HepG2 (cell line): ENCODE results near the gene RAB11FIP5. TPM values are rescaled to one million over a fixed set of nuclear protein-coding genes. Genes with fewer than 3 reads are reported as not detected.

Source experiments
- ARNT ChIP-seq: fragments of 450-650 bp; IDR thresholded peaks from 2 replicates; pipeline ENCODE4 v1.6.1; 2017
- BHLHE40 ChIP-seq: IDR thresholded peaks from 2 replicates; pipeline ENCODE4 v1.6.1; 2011; ENCODE audit warnings: low read length, improper control_type of control experiment
- DNMT3B ChIP-seq: conservative IDR thresholded peaks from 2 replicates; pipeline ENCODE4 v1.6.1; 2016; ENCODE audit warnings: missing biosample characterization, control low read depth
- KAT8 ChIP-seq: IDR thresholded peaks from 2 replicates; pipeline ENCODE4 v1.6.1; 2016; ENCODE audit warnings: missing genetic modification reagents, missing compliant biosample characterization
- KLF11 ChIP-seq: IDR thresholded peaks from 2 replicates; pipeline ENCODE4 v1.6.1; 2016; ENCODE audit warnings: missing compliant biosample characterization
- NFKB2 ChIP-seq: sonication (generic); formaldehyde crosslinking; IDR thresholded peaks from 2 replicates; pipeline ENCODE4 v1.4.0; 2020; ENCODE audit warnings: missing genetic modification reagents, borderline replicate concordance
- REPIN1 ChIP-seq: sonication (generic); formaldehyde crosslinking; IDR thresholded peaks from 2 replicates; pipeline ENCODE4 v1.8.0; 2022; ENCODE audit warnings: missing genetic modification reagents, low read depth, mild to moderate bottlenecking, borderline replicate concordance
- SAP130 ChIP-seq: IDR thresholded peaks from 2 replicates; pipeline ENCODE4 v1.6.1; 2016; ENCODE audit warnings: low read depth
- SP4 ChIP-seq: sonication (generic); formaldehyde crosslinking; IDR thresholded peaks from 2 replicates; pipeline ENCODE4 v1.8.1; 2023; ENCODE audit warnings: mild to moderate bottlenecking, missing genetic modification reagents
- TEAD3 ChIP-seq: optimal IDR thresholded peaks from 2 replicates; pipeline ENCODE3; 2016; ENCODE audit warnings: borderline replicate concordance
- ZNF205 ChIP-seq: IDR thresholded peaks from 2 replicates; pipeline ENCODE4 v1.6.1; 2018; ENCODE audit warnings: missing biosample characterization, missing genetic modification reagents
- ZNF292 ChIP-seq: sonication (generic); formaldehyde crosslinking; IDR thresholded peaks from 2 replicates; pipeline ENCODE4 v1.8.1; 2022; ENCODE audit warnings: mild to moderate bottlenecking, low read depth, missing genetic modification reagents, borderline replicate concordance
- ZNF660 ChIP-seq: sonication (generic); formaldehyde crosslinking; IDR thresholded peaks from 2 replicates; pipeline ENCODE4 v1.5.1; 2020; ENCODE audit warnings: mild to moderate bottlenecking, low read depth, missing genetic modification reagents, borderline replicate concordance
- ZNF737 ChIP-seq: sonication (generic); formaldehyde crosslinking; IDR thresholded peaks from 2 replicates; pipeline ENCODE4 v1.5.0; 2020; ENCODE audit warnings: missing genetic modification reagents, mild to moderate bottlenecking, borderline replicate concordance
- polyA plus RNA-seq, 8 experiments: library from polyadenylated mRNA; depleted of rRNA in 3 of 8; stranded (reverse) in 7 of 8; unstranded in 1 of 8; fragments of >200 nt; fragmentation: Illumina TruSeq in 4 of 8; extraction: Trizol in 4 of 8; gene quantifications; 2 replicates each; pipeline versions ENCODE4 v1.2.1 to v1.2.3, GENCODE V29; 2011 to 2016; ENCODE audit warnings: low read depth in 4 of 8, missing spikeins in 1 of 8, mixed read lengths in 1 of 8; ENCODE audit not compliant: insufficient read depth in 1 of 8
- total RNA-seq, 5 experiments: library from RNA; depleted of rRNA; stranded (reverse); fragments of >200 nt; fragmentation: Illumina TruSeq; extraction: Trizol; gene quantifications; 2 replicates each; pipeline ENCODE4 v1.2.3, GENCODE V29; 2016; ENCODE audit warnings: low read depth in 1 of 5
- TF ChIP-seq, protein P1 (sequence below), 2 experiments: IDR thresholded peaks; 2 replicates each; pipeline ENCODE4 v1.6.1; 2011 to 2012; ENCODE audit warnings: low read length in 2 of 2, borderline replicate concordance in 1 of 2, low read depth in 1 of 2, mild to moderate bottlenecking in 1 of 2, moderate library complexity in 1 of 2
- TF ChIP-seq, protein P2 (sequence below): sonication (generic); formaldehyde crosslinking; IDR thresholded peaks from 2 replicates; pipeline ENCODE4 v1.4.0; 2020; ENCODE audit warnings: missing genetic modification reagents
- TF ChIP-seq, protein P3 (sequence below): IDR thresholded peaks from 2 replicates; pipeline ENCODE4 v1.6.1; 2016; ENCODE audit warnings: low read depth, missing genetic modification reagents, missing compliant biosample characterization
- TF ChIP-seq, protein P4 (sequence below): sonication (generic); formaldehyde crosslinking; IDR thresholded peaks from 2 replicates; pipeline ENCODE4 v1.5.1; 2020; ENCODE audit warnings: missing genetic modification reagents, mild to moderate bottlenecking, borderline replicate concordance

The RAB11FIP5 gene
- total and polyA plus RNA-seq, 2 of the 13 experiments (the other 11 are each of a cell fraction or from before 2014, with no cell fraction given) = 9.4 to 22.9 TPM

DNA sequence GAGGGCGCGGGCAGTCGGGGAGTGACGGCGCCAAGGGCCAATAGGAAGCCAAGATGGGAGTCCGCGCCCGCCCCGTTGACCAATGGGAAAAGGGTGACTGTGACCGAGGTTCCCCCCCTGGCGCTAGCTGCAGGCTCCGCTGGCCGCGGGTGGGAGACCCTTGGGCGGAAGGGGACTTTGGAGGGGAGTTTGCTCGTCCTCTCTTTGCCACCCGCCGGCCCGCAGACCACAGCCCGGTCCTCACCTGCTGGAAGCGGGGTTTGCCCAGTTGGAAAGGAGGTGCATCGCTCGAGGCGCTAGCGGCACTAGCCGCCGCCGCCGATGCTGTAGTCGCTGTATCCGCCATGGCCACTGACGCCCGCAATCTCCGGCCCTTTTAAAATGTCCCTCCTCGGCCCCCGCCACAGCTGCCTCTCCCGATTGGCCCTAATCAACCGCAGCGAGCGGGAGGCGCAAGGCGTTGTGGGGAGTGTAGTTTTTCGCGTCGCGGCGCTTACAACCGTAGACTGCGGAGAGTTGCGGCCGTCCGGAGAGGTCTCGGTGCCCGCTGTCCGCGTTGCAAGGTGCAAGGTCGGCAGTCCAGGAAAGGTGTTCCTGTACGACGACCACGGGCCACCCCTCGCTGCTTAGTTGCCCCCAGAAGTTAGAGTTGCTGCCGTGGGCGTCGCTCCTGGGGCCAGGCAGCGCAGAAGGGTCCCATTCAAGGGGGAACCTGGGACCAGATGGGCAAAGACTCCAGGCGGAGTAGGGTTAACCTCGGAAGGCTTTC, 41.2 kb downstream of the RAB11FIP5 start, which contains the start of gene SFXN5 (continued):
- TF ChIP-seq, protein P1, sequence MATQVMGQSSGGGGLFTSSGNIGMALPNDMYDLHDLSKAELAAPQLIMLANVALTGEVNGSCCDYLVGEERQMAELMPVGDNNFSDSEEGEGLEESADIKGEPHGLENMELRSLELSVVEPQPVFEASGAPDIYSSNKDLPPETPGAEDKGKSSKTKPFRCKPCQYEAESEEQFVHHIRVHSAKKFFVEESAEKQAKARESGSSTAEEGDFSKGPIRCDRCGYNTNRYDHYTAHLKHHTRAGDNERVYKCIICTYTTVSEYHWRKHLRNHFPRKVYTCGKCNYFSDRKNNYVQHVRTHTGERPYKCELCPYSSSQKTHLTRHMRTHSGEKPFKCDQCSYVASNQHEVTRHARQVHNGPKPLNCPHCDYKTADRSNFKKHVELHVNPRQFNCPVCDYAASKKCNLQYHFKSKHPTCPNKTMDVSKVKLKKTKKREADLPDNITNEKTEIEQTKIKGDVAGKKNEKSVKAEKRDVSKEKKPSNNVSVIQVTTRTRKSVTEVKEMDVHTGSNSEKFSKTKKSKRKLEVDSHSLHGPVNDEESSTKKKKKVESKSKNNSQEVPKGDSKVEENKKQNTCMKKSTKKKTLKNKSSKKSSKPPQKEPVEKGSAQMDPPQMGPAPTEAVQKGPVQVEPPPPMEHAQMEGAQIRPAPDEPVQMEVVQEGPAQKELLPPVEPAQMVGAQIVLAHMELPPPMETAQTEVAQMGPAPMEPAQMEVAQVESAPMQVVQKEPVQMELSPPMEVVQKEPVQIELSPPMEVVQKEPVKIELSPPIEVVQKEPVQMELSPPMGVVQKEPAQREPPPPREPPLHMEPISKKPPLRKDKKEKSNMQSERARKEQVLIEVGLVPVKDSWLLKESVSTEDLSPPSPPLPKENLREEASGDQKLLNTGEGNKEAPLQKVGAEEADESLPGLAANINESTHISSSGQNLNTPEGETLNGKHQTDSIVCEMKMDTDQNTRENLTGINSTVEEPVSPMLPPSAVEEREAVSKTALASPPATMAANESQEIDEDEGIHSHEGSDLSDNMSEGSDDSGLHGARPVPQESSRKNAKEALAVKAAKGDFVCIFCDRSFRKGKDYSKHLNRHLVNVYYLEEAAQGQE (IDR thresholded peaks at IDR 0.05; ENCODE audit: borderline replicate concordance in 1 of 2, low read depth in 1 of 2, low read length in 2 of 2) = peak in 1 of 2 experiments; percentile 61; a peak in 1 of 4 replicates
- peak; percentile 31 for TF ChIP-seq TEAD3
- TF ChIP-seq, protein P2, sequence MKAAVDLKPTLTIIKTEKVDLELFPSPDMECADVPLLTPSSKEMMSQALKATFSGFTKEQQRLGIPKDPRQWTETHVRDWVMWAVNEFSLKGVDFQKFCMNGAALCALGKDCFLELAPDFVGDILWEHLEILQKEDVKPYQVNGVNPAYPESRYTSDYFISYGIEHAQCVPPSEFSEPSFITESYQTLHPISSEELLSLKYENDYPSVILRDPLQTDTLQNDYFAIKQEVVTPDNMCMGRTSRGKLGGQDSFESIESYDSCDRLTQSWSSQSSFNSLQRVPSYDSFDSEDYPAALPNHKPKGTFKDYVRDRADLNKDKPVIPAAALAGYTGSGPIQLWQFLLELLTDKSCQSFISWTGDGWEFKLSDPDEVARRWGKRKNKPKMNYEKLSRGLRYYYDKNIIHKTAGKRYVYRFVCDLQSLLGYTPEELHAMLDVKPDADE (CRISPR knock-in tag) = peak; percentile 32
- TF ChIP-seq, protein P3, sequence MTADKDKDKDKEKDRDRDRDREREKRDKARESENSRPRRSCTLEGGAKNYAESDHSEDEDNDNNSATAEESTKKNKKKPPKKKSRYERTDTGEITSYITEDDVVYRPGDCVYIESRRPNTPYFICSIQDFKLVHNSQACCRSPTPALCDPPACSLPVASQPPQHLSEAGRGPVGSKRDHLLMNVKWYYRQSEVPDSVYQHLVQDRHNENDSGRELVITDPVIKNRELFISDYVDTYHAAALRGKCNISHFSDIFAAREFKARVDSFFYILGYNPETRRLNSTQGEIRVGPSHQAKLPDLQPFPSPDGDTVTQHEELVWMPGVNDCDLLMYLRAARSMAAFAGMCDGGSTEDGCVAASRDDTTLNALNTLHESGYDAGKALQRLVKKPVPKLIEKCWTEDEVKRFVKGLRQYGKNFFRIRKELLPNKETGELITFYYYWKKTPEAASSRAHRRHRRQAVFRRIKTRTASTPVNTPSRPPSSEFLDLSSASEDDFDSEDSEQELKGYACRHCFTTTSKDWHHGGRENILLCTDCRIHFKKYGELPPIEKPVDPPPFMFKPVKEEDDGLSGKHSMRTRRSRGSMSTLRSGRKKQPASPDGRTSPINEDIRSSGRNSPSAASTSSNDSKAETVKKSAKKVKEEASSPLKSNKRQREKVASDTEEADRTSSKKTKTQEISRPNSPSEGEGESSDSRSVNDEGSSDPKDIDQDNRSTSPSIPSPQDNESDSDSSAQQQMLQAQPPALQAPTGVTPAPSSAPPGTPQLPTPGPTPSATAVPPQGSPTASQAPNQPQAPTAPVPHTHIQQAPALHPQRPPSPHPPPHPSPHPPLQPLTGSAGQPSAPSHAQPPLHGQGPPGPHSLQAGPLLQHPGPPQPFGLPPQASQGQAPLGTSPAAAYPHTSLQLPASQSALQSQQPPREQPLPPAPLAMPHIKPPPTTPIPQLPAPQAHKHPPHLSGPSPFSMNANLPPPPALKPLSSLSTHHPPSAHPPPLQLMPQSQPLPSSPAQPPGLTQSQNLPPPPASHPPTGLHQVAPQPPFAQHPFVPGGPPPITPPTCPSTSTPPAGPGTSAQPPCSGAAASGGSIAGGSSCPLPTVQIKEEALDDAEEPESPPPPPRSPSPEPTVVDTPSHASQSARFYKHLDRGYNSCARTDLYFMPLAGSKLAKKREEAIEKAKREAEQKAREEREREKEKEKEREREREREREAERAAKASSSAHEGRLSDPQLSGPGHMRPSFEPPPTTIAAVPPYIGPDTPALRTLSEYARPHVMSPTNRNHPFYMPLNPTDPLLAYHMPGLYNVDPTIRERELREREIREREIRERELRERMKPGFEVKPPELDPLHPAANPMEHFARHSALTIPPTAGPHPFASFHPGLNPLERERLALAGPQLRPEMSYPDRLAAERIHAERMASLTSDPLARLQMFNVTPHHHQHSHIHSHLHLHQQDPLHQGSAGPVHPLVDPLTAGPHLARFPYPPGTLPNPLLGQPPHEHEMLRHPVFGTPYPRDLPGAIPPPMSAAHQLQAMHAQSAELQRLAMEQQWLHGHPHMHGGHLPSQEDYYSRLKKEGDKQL (CRISPR knock-in tag) = peak; percentile 27; the same call in 1 of the 2 replicates
- peak; percentile 44; the same call in 1 of the 2 replicates for TF ChIP-seq SP4
- no peak for TF ChIP-seq ARNT
- peak; percentile 85 for TF ChIP-seq SAP130 (CRISPR knock-in tag)
- TF ChIP-seq, protein P4, sequence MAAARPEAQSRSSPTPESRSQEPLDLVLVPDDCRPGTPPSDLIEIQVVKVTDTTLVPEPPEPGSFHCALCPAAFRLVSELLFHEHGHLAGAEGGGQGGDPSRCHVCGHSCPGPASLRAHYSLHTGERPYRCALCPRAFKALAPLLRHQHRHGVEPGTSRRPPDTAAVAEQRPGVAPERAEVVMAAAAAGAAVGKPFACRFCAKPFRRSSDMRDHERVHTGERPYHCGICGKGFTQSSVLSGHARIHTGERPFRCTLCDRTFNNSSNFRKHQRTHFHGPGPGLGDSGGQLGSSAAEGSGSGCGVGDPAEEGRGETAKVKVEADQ = no peak; the same call in 1 of the 2 replicates
- no peak; the same call in 1 of the 2 replicates for TF ChIP-seq ZNF737 (CRISPR knock-in tag)
- peak; percentile 32 for TF ChIP-seq NFKB2 (CRISPR knock-in tag)
- no peak for TF ChIP-seq BHLHE40
- peak; percentile 59; the same call in 1 of the 2 replicates for TF ChIP-seq REPIN1 (CRISPR knock-in tag)
- TF ChIP-seq KLF11 = peak; percentile 95
- peak; percentile 75; the same call in 1 of the 2 replicates for TF ChIP-seq ZNF205 (CRISPR knock-in tag)
- TF ChIP-seq ZNF292 (CRISPR knock-in tag) = peak; percentile 61
- no peak for TF ChIP-seq ZNF660 (CRISPR knock-in tag)
- TF ChIP-seq DNMT3B (CRISPR knock-in tag) = no peak
- TF ChIP-seq KAT8 (CRISPR knock-in tag) = peak; percentile 85
